HPDE6-E6E7 (cell line): ENCODE measurements around the gene ROPN1B.
"Not testable (repeated sequence)": the region's sequence is repeated elsewhere in the genome, so short reads cannot be mapped to it uniquely, and the experiment has no call there.

ENCODE experiments used
- DNase-seq: peaks from one replicate; pipeline ENCODE4 v3.0.0; 2011; ENCODE audit warnings: missing footprints; ENCODE audit errors: extremely low spot score

The ROPN1B gene

DNA sequence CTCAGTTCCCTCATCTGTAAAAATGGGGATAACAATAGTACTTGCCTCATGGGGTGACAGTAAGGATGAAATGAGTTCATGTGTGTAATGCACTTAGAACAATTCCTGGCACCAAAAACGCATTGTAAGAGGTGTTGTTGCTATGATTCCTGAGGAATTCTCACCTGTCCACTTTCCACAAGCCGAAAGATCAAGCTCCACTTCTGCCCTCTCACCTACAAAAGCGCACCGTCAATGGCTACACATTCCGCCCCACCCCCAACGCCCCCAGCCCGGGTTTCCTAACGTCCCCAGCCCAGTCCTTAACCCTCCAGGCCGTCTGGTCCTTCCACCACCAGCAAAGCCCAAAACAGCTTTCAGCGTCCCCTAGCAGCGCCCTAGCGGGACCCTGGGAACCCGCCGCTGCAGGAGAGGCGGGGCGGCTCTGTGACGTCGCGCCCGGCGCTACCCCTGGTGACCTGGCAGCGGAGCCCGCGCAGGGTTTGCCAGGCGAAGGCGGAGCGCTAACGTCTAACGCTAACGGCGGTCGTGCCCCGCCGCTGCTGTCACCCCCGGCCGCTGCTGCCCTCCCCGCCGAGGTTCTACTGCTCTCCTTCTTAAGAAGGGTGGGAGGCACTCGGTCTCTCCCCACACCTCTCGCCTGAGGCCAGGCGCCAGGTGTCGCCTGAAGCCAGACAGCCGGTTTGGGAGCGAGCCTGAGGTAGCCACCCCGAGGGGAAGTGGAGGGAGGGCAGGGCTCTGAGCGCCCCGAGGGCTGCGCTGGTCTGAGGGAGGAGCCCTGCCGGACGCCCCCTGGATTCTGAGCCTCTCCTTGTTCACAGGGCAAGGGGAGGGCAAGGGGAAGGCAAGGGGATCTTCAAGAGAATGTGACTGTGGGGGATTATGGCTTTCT lies at the start of gene ROPN1B:
ROPN1B (plus strand) TSS at position 478 of the 892 bp plus-strand sequence. CDS start 2,877 bp downstream, outside the sequence.
- not testable (repeated sequence) for DNase-seq

DNA sequence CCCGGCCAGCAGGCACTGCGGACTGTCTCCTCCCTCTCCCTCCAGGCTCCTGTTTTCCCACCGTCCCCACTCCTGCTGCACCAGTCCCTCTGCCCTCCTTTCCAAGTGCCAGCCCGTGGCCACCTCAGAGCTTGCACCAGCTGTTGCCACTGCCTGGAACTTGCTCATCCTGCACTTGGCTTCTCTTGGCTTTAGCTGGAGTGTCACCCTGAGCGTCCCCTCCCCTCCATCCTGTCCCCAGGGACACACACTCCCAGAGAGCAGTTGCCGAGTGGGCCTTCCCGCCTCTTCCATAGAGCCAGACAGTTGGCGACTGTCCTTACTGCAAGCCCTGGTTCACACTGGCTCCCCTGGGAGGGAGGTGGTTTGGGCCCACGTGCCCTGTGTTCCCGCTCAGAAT lies 48.8 kb upstream of the ROPN1B start:
- not testable (repeated sequence) for DNase-seq

DNA sequence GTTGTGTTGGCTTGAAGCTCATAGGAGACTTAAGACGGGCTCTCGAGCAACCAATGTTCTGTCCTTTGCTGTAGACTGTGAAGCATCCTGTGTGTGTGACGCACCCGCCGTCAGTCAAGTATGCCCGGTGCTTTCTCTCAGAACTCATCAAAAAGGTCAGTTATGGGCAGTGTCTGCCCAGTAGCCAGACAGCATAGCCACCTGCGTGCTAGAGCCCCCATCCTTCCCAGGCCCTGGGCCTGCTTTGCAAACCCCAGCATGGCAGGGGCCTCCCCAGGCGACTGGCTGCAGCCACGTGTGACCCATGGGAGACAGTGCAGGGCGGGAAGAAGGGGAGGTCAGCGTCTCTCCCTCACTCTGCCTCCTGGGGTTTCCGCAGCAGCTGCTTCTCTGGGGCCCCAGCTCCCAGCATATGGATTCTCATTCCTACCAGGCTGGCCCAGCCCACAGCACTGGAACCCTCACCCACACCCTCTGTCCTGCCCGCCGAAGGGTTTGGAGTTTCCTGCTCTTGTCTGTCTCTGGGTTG lies 48.2 kb upstream of the ROPN1B start:
- not testable (repeated sequence) for DNase-seq

GRCh38 chr3:125921712-125922111 lies 47.3 kb upstream of the ROPN1B start:
- not testable (repeated sequence) for DNase-seq

- DNase-seq, result not testable (repeated sequence)
These were observed 45.5 kb upstream of the ROPN1B start for GRCh38 chr3:125923324-125924115.

GRCh38 chr3:125924276-125924675 lies 44.7 kb upstream of the ROPN1B start:
- not testable (repeated sequence) for DNase-seq

DNA sequence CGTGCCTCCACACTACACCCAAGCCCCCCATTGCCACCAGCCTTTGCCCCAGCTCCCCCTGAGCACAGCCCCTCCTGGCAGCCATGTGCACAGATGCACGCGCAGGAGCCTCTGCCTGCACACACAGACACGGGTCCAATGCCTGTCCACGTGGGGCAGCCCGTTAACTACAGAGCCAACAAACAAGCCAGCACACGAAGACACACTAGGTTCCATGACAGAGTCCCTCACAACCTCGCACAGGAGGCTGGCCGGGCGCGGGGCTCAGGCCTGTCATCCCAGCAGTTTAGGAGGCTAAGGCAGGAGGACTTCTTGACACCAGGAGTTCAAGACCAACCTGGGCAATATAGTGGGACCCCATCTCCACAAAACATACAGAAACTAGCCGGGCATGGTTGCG lies 43.3 kb upstream of the ROPN1B start:
- DNase-seq, result not testable (repeated sequence)

- DNase-seq, result not testable (repeated sequence)
These were observed 40.0 kb upstream of the ROPN1B start for GRCh38 chr3:125928771-125929545.

GRCh38 chr3:125929765-125930164 lies 39.2 kb upstream of the ROPN1B start:
- not testable (repeated sequence) for DNase-seq

DNA sequence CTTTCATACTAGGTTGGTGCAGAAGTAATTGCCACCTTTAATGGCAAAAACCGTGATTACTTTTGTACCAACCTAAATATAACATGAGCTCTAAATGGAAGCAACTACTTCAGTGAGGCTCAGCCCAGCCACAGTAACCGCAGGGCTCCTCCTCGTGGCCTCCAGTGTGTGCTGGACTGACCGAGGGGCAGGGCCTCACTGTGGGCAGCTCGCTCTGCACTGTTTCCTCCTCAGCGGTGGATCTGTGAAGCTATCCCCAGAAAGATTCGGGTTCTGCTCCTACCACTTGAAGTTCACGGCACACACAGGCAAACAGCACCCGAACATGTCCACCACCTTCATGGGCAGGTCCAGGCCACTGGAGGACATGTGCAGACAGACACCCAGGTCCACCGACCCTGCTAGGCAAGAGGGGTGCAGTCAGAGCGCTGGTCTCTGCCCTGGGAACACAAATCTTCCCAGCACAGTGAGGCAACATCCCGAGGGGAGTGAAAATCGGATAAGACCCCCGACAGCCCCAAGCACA lies 37.6 kb upstream of the ROPN1B start:
- not testable (repeated sequence) for DNase-seq

DNA sequence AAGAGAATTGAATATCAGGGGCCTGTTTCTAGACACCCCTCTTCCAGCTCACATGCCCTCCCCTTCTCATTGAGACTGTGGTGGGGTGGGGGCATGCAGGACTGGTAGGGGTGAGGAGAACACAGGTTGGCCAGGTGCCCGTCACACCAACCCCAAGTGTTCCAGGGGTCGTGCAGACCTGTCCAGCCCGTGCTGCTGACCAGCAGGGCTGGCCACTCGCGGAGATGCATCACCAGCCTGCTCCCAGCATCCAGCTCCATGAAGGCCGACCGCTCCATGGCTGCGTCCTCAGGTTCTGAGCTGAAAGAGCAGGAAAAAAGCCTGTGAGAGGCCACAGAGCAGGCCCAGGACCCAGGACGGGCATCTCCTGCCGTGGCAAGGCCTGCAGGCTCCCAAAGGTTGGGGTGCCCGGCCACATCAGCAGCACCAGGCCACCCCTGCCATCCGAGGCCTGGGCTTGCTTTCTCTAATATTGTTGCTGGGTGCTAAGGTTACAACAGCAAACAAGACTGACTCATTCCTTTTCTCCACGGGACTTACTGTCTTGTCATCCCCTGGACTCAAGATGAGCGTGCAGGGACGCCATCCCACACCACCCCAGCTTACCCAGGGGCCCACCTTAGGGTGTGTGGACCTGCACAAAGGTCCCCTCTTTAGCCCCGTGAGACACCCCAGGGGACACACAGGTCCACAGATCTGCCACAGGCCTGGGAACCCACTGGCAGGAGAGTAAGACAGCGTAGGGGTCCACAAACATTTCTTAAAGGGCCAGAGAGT lies 35.4 kb upstream of the ROPN1B start:
- not testable (repeated sequence) for DNase-seq

GRCh38 chr3:125935252-125935874 lies 33.6 kb upstream of the ROPN1B start:
- not testable (repeated sequence) for DNase-seq

GRCh38 chr3:125936210-125936815 lies 32.7 kb upstream of the ROPN1B start:
- DNase-seq, result not testable (repeated sequence)

DNA sequence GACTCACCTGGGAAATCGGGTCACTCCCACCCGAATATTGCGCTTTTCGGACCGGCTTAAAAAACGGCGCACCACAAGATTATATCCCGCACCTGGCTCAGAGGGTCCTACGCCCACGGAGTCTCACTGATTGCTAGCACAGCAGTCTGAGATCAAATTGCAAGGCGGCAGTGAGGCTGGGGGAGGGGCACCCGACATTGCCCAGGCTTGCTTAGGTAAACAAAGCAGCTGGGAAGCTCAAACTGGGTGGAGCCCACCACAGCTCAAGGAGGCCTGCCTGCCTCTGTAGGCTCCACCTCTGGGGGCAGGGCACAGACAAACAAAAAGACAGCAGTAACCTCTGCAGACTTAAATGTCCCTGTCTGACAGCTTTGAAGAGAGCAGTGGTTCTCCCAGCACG lies 32.1 kb upstream of the ROPN1B start:
- DNase-seq, result not testable (repeated sequence)

- not testable (repeated sequence) for DNase-seq
These were observed 21.2 kb upstream of the ROPN1B start for GRCh38 chr3:125947806-125948205.

DNA sequence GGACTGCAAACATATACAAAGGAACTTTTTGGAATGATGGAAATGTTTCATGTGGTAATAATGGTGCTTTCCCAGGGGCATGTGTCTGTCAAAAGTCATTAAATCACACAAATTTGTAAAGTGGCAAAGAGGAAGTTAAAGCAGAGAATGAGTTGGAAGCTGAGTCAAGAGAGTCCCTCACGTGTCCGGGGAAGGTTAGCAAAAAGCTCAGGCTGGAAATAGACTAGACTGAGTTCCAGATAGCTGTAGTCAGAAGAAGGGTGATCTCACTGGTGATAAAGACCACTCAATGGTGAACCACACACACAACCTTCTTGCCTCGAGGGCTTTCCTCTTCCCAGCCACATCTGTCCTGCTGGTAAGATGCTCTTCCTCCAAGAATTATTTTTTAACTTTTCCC lies 20.1 kb upstream of the ROPN1B start:
- not testable (repeated sequence) for DNase-seq

- not testable (repeated sequence) for DNase-seq
These were observed 17.8 kb upstream of the ROPN1B start for GRCh38 chr3:125951176-125951575.

DNA sequence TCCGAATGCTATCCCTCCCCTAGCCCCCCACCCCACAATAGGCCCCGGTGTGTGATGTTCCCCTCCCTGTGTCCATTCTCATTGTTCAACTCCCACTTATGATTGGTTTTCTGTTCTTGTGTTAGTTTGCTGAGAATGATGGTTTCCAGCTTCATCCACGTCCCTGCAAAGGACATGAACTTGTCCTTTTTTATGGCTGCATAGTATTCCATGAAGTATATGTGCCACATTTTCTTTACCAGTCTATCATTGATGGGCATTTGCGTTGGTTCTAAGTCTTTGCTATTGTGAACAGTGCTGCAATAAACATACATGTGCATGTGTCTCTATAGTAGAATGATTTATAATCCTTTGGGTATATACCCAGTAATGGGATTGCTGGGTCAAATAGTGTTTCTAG lies 12.0 kb upstream of the ROPN1B start:
- not testable (repeated sequence) for DNase-seq
